Psoas muscle (tissue), 8 donors: ENCODE measurements around the gene HMGN4. TPM values are rescaled to one million over a fixed set of nuclear protein-coding genes. Genes with fewer than 3 reads are reported as not detected.

Experiments used
- ATAC-seq, 4 donors: fragments of 200-7000 bp; cut with Tn5 transposase; one replicate each; pipeline ENCODE4 v1.9.1; 2020; ENCODE audit warnings: moderate library complexity in 3 of 4, mild to moderate bottlenecking in 2 of 4
- DNase-seq, 2 donors: peaks; one replicate each; pipeline ENCODE4 v3.0.0-alpha.2; 2020
- H3K27ac ChIP-seq: fragments of 200-600 bp; one replicate; pipeline ENCODE4 v1.8.0; 2022
- H3K27me3 ChIP-seq, 3 donors: fragments of 200-600 bp in 1 of 3; one replicate each; pipeline versions ENCODE4 v1.6.1 to v1.8.0; 2013 to 2022; ENCODE audit warnings: low read length in 2 of 3, mild to moderate bottlenecking in 2 of 3, moderate library complexity in 1 of 3; ENCODE audit not compliant: insufficient read depth in 3 of 3
- H3K36me3 ChIP-seq, 2 donors: fragments of 200-600 bp in 1 of 2; one replicate each; pipeline versions ENCODE4 v1.6.1 to v1.8.0; 2013 to 2022; ENCODE audit warnings: low read depth in 1 of 2, mild to moderate bottlenecking in 1 of 2, moderate library complexity in 1 of 2; ENCODE audit not compliant: insufficient read depth in 1 of 2
- H3K4me1 ChIP-seq: fragments of 200-600 bp; one replicate; pipeline ENCODE4 v1.8.0; 2022
- H3K4me3 ChIP-seq: fragments of 200-600 bp; one replicate; pipeline ENCODE4 v1.8.0; 2022; ENCODE audit warnings: mild to moderate bottlenecking
- H3K9me3 ChIP-seq: fragments of 200-600 bp; one replicate; pipeline ENCODE4 v1.8.0; 2022
- WGBS, 3 donors: extraction: QIAGEN DNeasy Blood & Tissue Kit; methylation state at CpG; one replicate each; pipeline versions ENCODE4 v1.1.6 to v1.1.7; 2013; 5-methylcytosine and 5-hydroxymethylcytosine counted together
- intact Hi-C, 2 donors: fragments of 100-400 bp; cut with DNase I; formaldehyde crosslinking; loops; one replicate each; pipeline versions ENCODE4 v1.11.0 to v1.14.2; 2022
- polyA plus RNA-seq, 3 donors: library from polyadenylated mRNA; stranded (reverse); fragments of 200-250 nt; gene quantifications; one replicate each; pipeline ENCODE4 v1.2.3, GENCODE V29; 2013
- total RNA-seq, 4 donors: library from RNA; stranded (reverse); fragmentation: NEBNext Ultra II Directional in 2 of 4; extraction: Animal tissue kit (Norgen Biotek cat#: 25700) in 2 of 4; gene quantifications; one replicate each; pipeline versions ENCODE4 v1.2.1 to v1.2.4, GENCODE V29; 2021 to 2023
- TF ChIP-seq, protein P1 (sequence below): fragments of 200-600 bp; IDR thresholded peaks from one replicate; pipeline ENCODE4 v1.8.0; 2022; ENCODE audit warnings: antibody characterized with exemption
- donor health status: healthy with polysubstance abuse.
- donor health status: DM: no; HTN: no; CAD: no; lungs with moderate emphysema.
- donor health status: Bipolar disorder and iron deficiency.
- donor health status: healthy.
- donor health status: DM: yes; HTN: yes; CAD: no.
- donor health status: DM: no; HTN: no; CAD: no.
- donor health status: DM: no; HTN: no; CAD: no.
- donor health status: DM: yes; HTN: yes; CAD: no.

HMGN4 gene
- total and polyA plus RNA-seq, 7 donors = 15.5 to 63.9 (median 29.7) TPM

DNA sequence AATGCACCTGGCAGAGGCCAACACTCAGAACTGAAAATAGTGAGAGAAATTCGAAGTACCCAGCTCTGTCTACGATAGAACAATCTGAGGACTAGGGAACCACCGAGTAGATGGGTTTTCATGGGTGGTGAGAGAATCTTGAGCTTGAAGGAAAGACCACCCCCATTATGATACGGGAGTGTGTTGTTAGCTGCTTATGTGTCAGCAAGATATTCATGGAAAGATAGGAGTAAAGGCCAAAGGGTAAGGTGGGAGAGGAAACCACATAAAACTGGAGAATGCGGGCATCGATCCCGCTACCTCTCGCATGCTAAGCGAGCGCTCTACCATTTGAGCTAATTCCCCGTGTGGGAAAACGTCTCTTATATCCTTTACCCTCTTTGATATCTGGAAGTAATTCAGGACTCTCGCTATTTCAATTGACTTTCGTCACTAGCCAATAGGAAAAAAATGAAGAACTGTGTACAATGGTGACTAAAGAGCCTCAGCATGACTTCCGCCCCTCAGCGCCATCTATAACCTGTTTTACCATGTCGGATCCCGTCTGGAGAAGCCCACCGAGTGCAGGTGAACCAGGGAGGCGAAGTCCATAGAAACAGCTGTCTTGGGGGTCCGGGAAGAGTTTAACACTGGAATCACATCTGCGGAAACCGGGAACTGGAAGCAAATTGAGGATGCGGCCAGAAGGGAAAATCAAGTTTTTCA is 33.6 kb downstream of the HMGN4 start:
- Histone ChIP-seq H3K9me3 (no peaks in the 10 kb centered on the region), H3K4me1 (peaks cover 7% of the 10 kb centered on the region), H3K27me3 (peaks cover 0 to 3% (median 0%) of the 10 kb centered on the region in 3 donors), H3K36me3 (no peaks in the 10 kb centered on the region), H3K27ac (peak overlapping the region; percentile 20), H3K4me3 (peak overlapping the region; percentile 57)
- ATAC-seq (peak; percentile 59 to 75 (median 71)), DNase-seq (no peak)
- TF ChIP-seq, protein P1, sequence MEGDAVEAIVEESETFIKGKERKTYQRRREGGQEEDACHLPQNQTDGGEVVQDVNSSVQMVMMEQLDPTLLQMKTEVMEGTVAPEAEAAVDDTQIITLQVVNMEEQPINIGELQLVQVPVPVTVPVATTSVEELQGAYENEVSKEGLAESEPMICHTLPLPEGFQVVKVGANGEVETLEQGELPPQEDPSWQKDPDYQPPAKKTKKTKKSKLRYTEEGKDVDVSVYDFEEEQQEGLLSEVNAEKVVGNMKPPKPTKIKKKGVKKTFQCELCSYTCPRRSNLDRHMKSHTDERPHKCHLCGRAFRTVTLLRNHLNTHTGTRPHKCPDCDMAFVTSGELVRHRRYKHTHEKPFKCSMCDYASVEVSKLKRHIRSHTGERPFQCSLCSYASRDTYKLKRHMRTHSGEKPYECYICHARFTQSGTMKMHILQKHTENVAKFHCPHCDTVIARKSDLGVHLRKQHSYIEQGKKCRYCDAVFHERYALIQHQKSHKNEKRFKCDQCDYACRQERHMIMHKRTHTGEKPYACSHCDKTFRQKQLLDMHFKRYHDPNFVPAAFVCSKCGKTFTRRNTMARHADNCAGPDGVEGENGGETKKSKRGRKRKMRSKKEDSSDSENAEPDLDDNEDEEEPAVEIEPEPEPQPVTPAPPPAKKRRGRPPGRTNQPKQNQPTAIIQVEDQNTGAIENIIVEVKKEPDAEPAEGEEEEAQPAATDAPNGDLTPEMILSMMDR = no peak
- intact Hi-C loops = no loop called here
- 4 to 6% (median 6%) methylated on average over 24 of the region's 24 CpGs for WGBS, 3 donors

DNA sequence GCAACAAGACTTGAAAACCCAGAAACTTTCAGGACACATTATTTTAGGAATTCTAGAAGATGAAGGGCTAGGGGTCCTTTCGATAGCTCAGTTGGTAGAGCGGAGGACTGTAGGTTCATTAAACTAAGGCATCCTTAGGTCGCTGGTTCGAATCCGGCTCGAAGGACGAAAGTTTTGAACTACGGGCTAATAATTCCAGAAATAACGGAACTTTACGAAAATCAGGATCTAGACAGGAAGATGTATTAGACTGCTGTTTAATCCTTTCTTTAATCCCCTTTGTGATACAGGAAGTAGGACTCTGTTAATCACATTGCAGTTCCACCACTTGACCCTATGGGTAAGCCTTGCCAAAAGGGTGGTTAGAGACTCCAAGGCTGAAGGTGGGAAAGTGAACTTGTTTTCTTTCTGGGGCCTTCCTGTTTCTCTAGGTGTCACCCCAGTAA is 37.4 kb downstream of the HMGN4 start:
- no peak overlapping the region for H3K27ac ChIP-seq
- no peaks in the 10 kb centered on the region for H3K9me3 ChIP-seq
- ATAC-seq = no peak
- no peak overlapping the region for H3K4me3 ChIP-seq
- no peaks in the 10 kb centered on the region for H3K36me3 ChIP-seq
- 55 to 62% (median 61%) methylated on average over 10 of the region's 10 CpGs for WGBS, 3 donors
- intact Hi-C loops = no loop called here
- DNase-seq = no peak
- TF ChIP-seq, protein P1 = no peak
- peaks cover 6% of the 10 kb centered on the region for H3K4me1 ChIP-seq
- H3K27me3 ChIP-seq = peaks cover 0 to 11% (median 3%) of the 10 kb centered on the region in 3 donors

DNA sequence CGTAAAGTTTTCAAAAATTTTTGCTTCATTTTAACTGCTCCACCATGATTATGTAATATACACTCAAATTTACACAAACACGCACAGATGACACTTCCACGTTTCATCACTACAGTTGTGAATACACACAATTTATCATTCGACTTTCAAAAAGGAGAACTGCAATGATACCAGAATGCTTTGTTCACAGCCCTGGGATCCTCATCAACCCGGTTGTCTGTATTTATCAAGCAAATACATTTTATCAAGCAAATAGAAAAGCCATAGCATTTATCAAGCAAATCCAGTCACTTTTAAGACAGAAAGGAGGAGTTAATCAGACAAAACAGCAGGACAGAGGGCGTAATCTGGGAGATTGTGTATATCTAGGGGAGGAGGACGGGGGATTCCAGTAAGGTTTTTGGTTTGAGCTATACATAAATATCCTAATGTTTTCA is 38.3 kb downstream of the HMGN4 start:
- peaks cover 0 to 18% (median 3%) of the 10 kb centered on the region in 3 donors for H3K27me3 ChIP-seq

DNA sequence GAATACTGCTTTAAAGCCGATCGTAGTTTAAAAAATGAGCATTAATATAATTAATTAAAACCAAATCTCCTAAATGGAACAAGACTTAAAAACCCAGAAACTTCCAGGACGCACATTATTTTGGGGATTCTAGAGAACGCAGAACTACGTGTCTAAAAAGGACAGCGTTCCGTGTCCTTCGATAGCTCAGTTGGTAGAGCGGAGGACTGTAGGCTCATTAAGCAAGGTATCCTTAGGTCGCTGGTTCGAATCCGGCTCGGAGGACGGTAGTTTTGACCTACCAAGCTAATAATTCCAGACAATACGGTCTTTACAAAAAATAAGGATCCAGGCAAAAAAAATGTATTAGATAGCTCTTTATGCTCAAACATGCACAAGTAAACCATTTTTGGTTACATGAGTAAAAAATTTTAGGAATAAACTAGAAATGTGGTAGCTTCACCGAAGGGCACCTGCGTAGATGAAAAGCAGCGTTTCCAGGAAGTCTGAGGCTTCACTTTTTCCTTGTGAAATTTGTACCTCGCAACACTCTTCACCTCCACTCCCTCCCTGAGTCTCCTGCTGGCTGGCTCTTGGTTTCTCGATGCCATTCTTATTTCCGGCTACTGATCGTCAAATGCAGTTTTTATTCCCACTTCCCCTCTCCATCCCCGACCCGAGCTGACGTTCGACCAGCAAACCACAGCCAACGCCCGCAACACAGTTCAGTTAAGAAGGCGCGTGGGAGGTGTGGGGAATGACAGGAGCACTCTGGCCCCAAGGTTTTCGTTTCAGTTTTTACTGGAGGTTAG is 39.0 kb downstream of the HMGN4 start:
- TF ChIP-seq, protein P1 = no peak
- no peaks in the 10 kb centered on the region for H3K9me3 ChIP-seq
- no peaks in the 10 kb centered on the region for H3K36me3 ChIP-seq
- H3K4me1 ChIP-seq = peaks cover 6% of the 10 kb centered on the region
- H3K27me3 ChIP-seq = peaks cover 0 to 19% (median 3%) of the 10 kb centered on the region in 3 donors
- intact Hi-C loops = no loop called here
- H3K27ac ChIP-seq = no peak overlapping the region
- 3 to 5% (median 5%) methylated on average over 31 of the region's 31 CpGs for WGBS, 3 donors
- H3K4me3 ChIP-seq = peak overlapping the region; percentile 48
- DNase-seq (peak in 1 of 2 donors; percentile 68), ATAC-seq (peak; percentile 44 to 74 (median 53))

More for the DNA sequence above, 38.3 kb downstream of the HMGN4 start:
- intact Hi-C loops = no loop called here
- Histone ChIP-seq H3K9me3 (no peaks in the 10 kb centered on the region), H3K4me3 (peak overlapping the region; percentile 48), H3K4me1 (peaks cover 6% of the 10 kb centered on the region), H3K36me3 (no peaks in the 10 kb centered on the region), H3K27ac (no peak overlapping the region)
- no peak for DNase-seq
- no peak for ATAC-seq
- WGBS, 3 donors = 54 to 61% (median 57%) methylated on average over 7 of the region's 7 CpGs
- TF ChIP-seq, protein P1 = no peak
